HG02943 (cell line): Measurements from ENCODE around the gene OR6A2.
"Not testable (repeated sequence)": the region's sequence is repeated elsewhere in the genome, so short reads cannot be mapped to it uniquely, and the experiment has no call there.

Experiments
- ATAC-seq: cut with Tn5 transposase; IDR thresholded peaks from one replicate; pipeline ENCODE4 v1.9.1; 2021; ENCODE audit warnings: mild to moderate bottlenecking, low read depth, moderate library complexity; ENCODE audit not compliant: unreplicated experiment

The OR6A2 gene

GRCh38 chr11:6799402-6799801 lies at the start of gene OR6A2:
Gene OR6A2 (minus strand): TSS chr11:6799689. CDS start chr11:6795708, 3,981 bp downstream.
- no peak for ATAC-seq

GRCh38 chr11:6845383-6845782 lies 45.9 kb upstream of the OR6A2 start, which contains the start of gene OR10A5:
Gene OR10A5 (plus strand): TSS chr11:6845683. CDS start chr11:6845683, 0 bp downstream.
- no peak for ATAC-seq

- no peak for ATAC-seq
Measured at GRCh38 chr11:6844356-6844755, 44.9 kb upstream of the OR6A2 start.

GRCh38 chr11:6843670-6844069 lies 44.2 kb upstream of the OR6A2 start:
- no peak for ATAC-seq

GRCh38 chr11:6841694-6842093 lies 42.2 kb upstream of the OR6A2 start:
- no peak for ATAC-seq

- ATAC-seq = no peak
Measured at GRCh38 chr11:6834021-6834420, 34.5 kb upstream of the OR6A2 start.

GRCh38 chr11:6833356-6833755 lies 33.9 kb upstream of the OR6A2 start:
- ATAC-seq = no peak

- no peak for ATAC-seq
Measured at GRCh38 chr11:6828103-6828502, 28.6 kb upstream of the OR6A2 start.

GRCh38 chr11:6825231-6825744 lies 25.8 kb upstream of the OR6A2 start:
- ATAC-seq = no peak

- no peak for ATAC-seq
Measured at GRCh38 chr11:6824136-6824823, 24.8 kb upstream of the OR6A2 start.

- ATAC-seq = no peak
Measured at GRCh38 chr11:6818967-6819366, 19.5 kb upstream of the OR6A2 start.

- ATAC-seq = no peak
Measured at GRCh38 chr11:6817694-6818093, 18.2 kb upstream of the OR6A2 start.

GRCh38 chr11:6813656-6814055 lies 14.2 kb upstream of the OR6A2 start:
- ATAC-seq = no peak

GRCh38 chr11:6812390-6813005 lies 13.0 kb upstream of the OR6A2 start:
- peak; percentile 82 for ATAC-seq

- not testable (repeated sequence) for ATAC-seq
Measured at GRCh38 chr11:6801075-6801474, 1.6 kb upstream of the OR6A2 start.

- ATAC-seq = no peak
Measured at GRCh38 chr11:6794639-6795038, 4.8 kb downstream of the OR6A2 start.

GRCh38 chr11:6790546-6790945 lies 8.9 kb downstream of the OR6A2 start:
- ATAC-seq = no peak

GRCh38 chr11:6782720-6783119 lies 16.8 kb downstream of the OR6A2 start, which contains the start of gene OR2AG1:
Gene OR2AG1 (plus strand): TSS chr11:6783020. CDS start chr11:6785038, 2,018 bp downstream.
- ATAC-seq = no peak

GRCh38 chr11:6780829-6781228 lies 18.7 kb downstream of the OR6A2 start:
- no peak for ATAC-seq

- no peak for ATAC-seq
Measured at GRCh38 chr11:6778518-6778917, 21.0 kb downstream of the OR6A2 start.

- peak; percentile 86 for ATAC-seq
Measured at GRCh38 chr11:6771926-6772893, 27.3 kb downstream of the OR6A2 start, which contains the start of gene OR2AG2. Gene OR2AG2 (minus strand): TSS chr11:6771976. CDS start chr11:6768957, 3,019 bp downstream.
